Activated naive CD4-positive, alpha-beta T cell treated with anti-CD3 and anti-CD28 coated beads for 36 hours (primary cell): ENCODE measurements around the gene DCN. TPM values are rescaled to one million over a fixed set of nuclear protein-coding genes. Genes with fewer than 3 reads are reported as not detected.

Experiments used
- CTCF ChIA-PET: fragments of 350-600 bp; sonication (Branson Sonifier 250); formaldehyde crosslinking; loops from one replicate; lab custom pipeline; 2021; ENCODE audit warnings: antibody characterized with exemption; lab: Charles Lee
- DNase-seq: peaks from one replicate; pipeline ENCODE4 v3.0.0-alpha.2; 2020
- H3K27ac Mint-ChIP-seq: one replicate; pipeline ENCODE4 v1.8.0; 2021; ENCODE audit warnings: mild to moderate bottlenecking, mixed read lengths
- H3K27me3 Mint-ChIP-seq: one replicate; pipeline ENCODE4 v1.8.0; 2021; ENCODE audit warnings: low read depth, mixed read lengths
- H3K36me3 Mint-ChIP-seq: one replicate; pipeline ENCODE4 v1.8.0; 2021; ENCODE audit warnings: low read depth, mixed read lengths
- H3K4me1 Mint-ChIP-seq: one replicate; pipeline ENCODE4 v1.8.0; 2021; ENCODE audit warnings: low read depth, mixed read lengths
- H3K4me3 Mint-ChIP-seq: one replicate; pipeline ENCODE4 v1.8.0; 2021; ENCODE audit warnings: mild to moderate bottlenecking, moderate library complexity, mixed read lengths
- H3K9me3 Mint-ChIP-seq: one replicate; pipeline ENCODE4 v1.8.0; 2021; ENCODE audit warnings: mixed read lengths
- intact Hi-C: fragments of 100-400 bp; cut with micrococcal nuclease; formaldehyde crosslinking; loops from one replicate; pipeline ENCODE4 v1.15.1; 2023
- total RNA-seq, 2 experiments: library from RNA; stranded (reverse); gene quantifications; one replicate each; pipeline ENCODE4 v1.2.3, GENCODE V29; 2021

Gene DCN, protein sequence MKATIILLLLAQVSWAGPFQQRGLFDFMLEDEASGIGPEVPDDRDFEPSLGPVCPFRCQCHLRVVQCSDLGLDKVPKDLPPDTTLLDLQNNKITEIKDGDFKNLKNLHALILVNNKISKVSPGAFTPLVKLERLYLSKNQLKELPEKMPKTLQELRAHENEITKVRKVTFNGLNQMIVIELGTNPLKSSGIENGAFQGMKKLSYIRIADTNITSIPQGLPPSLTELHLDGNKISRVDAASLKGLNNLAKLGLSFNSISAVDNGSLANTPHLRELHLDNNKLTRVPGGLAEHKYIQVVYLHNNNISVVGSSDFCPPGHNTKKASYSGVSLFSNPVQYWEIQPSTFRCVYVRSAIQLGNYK
- total RNA-seq = not detected

DNA sequence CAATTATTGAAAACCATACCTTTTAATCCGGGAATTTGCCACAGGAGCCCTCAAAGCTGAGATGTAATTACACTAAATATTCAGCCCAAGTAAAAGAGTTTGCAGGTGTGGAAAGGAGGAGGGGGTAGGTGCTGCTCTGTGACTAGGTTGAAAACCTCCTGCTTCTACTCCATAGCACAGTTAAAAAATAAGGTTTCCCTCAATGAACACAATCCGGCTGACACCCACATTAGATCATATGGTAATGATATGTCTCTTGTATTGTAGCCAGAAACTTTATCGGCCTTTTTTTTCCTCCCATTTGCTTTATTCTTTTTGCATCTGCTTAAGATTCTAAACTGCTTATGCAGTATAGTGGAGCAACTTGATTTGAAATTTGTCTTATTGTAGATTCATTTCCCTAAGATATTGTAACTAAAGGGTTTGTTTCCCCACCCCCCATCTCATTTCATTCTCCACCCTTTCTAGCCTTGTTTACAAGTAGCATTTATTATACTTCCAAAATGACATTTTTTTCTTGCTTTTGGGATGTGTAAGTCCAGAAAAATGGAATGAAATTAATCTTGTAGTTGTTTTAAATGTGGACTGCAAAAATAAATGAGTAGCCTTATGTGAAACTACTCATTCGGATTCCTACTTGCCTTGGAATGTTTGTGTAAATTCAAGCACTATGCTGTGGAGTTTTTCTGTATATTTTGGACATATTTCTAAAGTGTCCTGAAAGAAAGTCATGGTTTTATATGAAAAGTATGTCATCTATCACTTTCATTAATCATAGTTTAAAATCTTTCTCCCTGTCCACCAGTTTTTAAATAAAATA, at the start of gene DCN:
Gene DCN, minus strand, starts transcription at position 182 of the 820 bp plus-strand sequence. CDS start 4,265 bp downstream, outside the sequence.
- intact Hi-C loops = no loop called here
- H3K27ac Mint-ChIP-seq = no peak within 1 kb of the TSS
- H3K4me3 Mint-ChIP-seq = no peak within 1 kb of the TSS
- H3K27me3 Mint-ChIP-seq = no peaks in the 10 kb centered on the region
- peaks cover 4% of the 10 kb centered on the region for H3K4me1 Mint-ChIP-seq
- CTCF ChIA-PET = no interaction called here
- H3K36me3 Mint-ChIP-seq = no peaks in the 10 kb centered on the region
- no peak for DNase-seq
- H3K9me3 Mint-ChIP-seq = no peaks in the 10 kb centered on the region

DNA sequence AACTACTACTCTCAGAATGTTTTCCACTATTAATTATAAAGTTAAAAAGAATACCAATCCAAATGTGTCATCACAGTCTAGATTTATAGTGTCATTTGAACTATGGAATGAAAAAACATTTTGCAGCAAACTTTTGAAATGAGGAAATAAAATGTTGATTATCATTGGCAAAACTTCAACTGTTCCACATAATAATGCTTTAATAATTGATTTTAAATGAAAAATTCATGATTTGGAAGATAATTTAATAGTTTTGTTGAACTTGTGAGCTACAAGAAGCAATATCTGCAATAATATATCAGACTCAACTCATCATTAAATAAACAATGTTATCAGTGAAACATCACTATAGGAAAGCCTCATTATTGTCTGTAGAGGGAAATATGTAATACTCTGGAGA, 48.2 kb upstream of the DCN start:
- Mint-ChIP-seq H3K4me1 (no peaks in the 10 kb centered on the region), H3K27me3 (peaks cover 9% of the 10 kb centered on the region), H3K27ac (no peak overlapping the region), H3K4me3 (no peak overlapping the region), H3K36me3 (no peaks in the 10 kb centered on the region), H3K9me3 (no peaks in the 10 kb centered on the region)
- intact Hi-C loops = no loop called here
- DNase-seq = no peak
- CTCF ChIA-PET = interaction anchor here (0.6 kb wide), 1 partner anchor 303 kb away, joined by 3 read pairs; no protein-coding TSS in a partner anchor

DNA sequence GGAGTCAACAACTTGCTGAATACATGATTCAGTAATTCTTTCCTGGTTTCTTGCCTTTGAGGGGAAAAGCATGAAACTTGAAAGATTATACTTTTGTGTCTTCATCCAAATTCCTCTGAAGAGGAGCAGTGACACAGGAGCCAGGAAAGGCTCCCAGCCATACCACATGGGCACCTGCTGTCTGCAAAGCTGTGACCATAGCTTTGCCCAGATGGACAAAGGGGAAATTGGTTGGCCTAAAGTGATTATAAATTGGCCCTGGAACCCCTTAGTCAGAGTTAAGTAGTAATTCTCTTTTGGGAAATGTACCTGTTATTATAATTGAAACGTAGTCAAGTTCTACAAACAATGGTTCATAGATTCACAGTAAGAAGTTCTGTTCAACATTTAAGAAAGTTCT, 44.3 kb upstream of the DCN start:
- intact Hi-C loops = no loop called here
- no peak overlapping the region for H3K4me3 Mint-ChIP-seq
- H3K36me3 Mint-ChIP-seq = no peaks in the 10 kb centered on the region
- CTCF ChIA-PET = no interaction called here
- H3K9me3 Mint-ChIP-seq = no peaks in the 10 kb centered on the region
- no peaks in the 10 kb centered on the region for H3K4me1 Mint-ChIP-seq
- no peak overlapping the region for H3K27ac Mint-ChIP-seq
- H3K27me3 Mint-ChIP-seq = peaks cover 18% of the 10 kb centered on the region
- no peak for DNase-seq

DNA sequence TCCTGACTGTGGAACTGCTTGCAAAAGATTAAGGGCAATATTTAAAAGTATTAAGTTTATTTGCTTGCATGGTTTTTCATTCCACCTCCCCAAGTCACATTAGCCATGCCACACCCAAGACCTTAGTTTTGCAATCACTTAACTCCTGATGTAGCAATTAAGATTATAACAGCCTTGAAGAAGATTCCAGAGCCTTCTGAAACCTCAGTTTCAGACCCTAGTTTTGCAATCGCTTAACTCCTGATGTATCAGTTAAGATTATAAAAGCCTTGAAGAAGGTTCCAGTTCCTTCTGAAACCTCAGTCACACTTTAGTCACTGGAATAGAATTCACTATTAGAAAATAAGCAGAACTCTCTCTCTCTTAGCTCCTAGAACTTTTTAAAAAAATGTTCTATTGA, 42.7 kb upstream of the DCN start:
- DNase-seq = no peak
- Mint-ChIP-seq H3K27me3 (peaks cover 19% of the 10 kb centered on the region), H3K4me3 (no peak overlapping the region), H3K27ac (no peak overlapping the region), H3K36me3 (no peaks in the 10 kb centered on the region), H3K9me3 (no peaks in the 10 kb centered on the region), H3K4me1 (no peaks in the 10 kb centered on the region)
- CTCF ChIA-PET = interaction anchor here (1.0 kb wide), 1 partner anchor 101 kb away, joined by 4 read pairs; no protein-coding TSS in a partner anchor
- intact Hi-C loops = no loop called here

DNA sequence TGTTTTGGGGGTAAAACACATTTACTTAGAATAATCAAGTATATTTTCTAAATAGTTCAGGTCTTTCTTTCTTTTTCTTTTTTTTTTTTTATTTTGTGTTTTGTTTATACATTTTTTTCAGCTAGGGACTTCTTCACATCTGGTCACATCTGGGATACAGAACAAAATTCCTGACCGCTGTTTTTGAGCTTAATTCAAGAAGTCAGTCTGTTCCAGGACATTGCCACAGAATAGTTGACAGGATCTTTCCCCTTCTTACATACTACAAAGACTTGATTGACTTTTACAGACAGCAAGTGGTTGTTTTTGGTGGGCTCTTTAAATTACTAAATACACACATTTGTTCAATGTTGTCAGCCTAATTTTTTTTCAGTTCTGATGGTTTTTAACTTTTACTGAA, 41.8 kb upstream of the DCN start:
- peaks cover 19% of the 10 kb centered on the region for H3K27me3 Mint-ChIP-seq
- no peaks in the 10 kb centered on the region for H3K4me1 Mint-ChIP-seq
- H3K9me3 Mint-ChIP-seq = no peaks in the 10 kb centered on the region
- DNase-seq = no peak
- H3K4me3 Mint-ChIP-seq = no peak overlapping the region
- intact Hi-C loops = no loop called here
- CTCF ChIA-PET = interaction anchor here (0.6 kb wide), 1 partner anchor 37 kb away, joined by 3 read pairs; no protein-coding TSS in a partner anchor
- no peak overlapping the region for H3K27ac Mint-ChIP-seq
- H3K36me3 Mint-ChIP-seq = no peaks in the 10 kb centered on the region

DNA sequence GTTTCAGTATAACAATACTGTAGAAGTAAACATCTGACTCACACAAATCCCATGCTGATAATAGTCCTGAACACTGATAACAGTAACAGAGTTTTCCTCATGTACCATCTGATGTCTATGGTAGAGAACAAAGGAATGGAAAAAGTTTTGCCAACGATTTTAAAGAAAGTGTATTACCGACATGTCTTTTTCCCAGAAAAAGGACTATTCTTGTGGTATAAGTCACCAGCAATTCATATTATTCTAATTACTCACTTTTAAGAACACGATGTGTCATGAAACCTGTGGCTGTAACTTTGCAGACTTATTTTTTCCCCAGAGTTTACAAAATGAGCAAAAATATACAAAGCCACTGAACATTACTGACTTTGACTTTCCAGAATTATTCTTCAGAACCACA, 40.1 kb upstream of the DCN start:
- DNase-seq = no peak
- H3K27ac Mint-ChIP-seq = no peak overlapping the region
- H3K36me3 Mint-ChIP-seq = no peaks in the 10 kb centered on the region
- H3K4me3 Mint-ChIP-seq = no peak overlapping the region
- intact Hi-C loops = no loop called here
- H3K4me1 Mint-ChIP-seq = no peaks in the 10 kb centered on the region
- CTCF ChIA-PET = no interaction called here
- peaks cover 15% of the 10 kb centered on the region for H3K27me3 Mint-ChIP-seq
- H3K9me3 Mint-ChIP-seq = no peaks in the 10 kb centered on the region

DNA sequence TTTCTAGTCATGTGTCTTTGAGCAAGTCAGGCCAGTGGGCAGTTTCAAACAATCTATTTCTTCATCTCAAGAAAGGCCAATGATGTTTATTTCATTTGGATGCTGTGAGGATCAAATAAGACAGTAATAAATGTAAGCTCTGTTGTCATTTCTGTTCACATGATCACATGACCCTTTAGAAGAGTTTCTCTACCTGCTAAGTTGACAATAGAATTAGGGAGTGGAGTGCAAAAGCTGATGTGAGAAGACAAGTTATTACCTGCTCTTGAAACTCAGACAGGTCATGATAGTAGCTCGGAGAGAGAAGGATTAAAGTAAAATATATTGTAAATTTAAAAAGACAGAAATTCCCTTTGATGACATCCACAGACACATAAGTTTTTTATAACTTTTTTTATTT, 37.3 kb upstream of the DCN start:
- no peaks in the 10 kb centered on the region for H3K9me3 Mint-ChIP-seq
- no peaks in the 10 kb centered on the region for H3K4me1 Mint-ChIP-seq
- CTCF ChIA-PET = no interaction called here
- no peaks in the 10 kb centered on the region for H3K36me3 Mint-ChIP-seq
- H3K4me3 Mint-ChIP-seq = no peak overlapping the region
- peaks cover 15% of the 10 kb centered on the region for H3K27me3 Mint-ChIP-seq
- H3K27ac Mint-ChIP-seq = no peak overlapping the region
- intact Hi-C loops = no loop called here
- no peak for DNase-seq

DNA sequence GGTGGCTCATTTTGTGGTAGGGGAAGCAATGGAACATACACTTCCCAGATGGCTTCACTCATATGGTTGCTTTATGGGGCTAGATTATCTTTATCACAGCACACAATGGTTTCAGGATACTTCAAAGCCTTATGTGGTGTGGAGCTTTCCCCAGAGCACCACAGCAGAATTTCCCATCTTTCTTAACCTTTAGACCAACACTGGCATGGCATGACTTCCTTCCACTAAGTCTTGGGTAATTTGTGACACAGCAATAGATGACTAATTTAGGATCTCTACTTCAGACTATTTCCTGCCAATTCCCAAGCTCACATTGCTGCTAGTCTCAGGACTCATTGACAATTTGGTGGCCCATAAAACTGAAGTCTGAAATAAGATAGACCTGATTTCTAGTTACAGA, 36.9 kb upstream of the DCN start:
- Mint-ChIP-seq H3K4me3 (no peak overlapping the region), H3K27me3 (peaks cover 13% of the 10 kb centered on the region), H3K27ac (no peak overlapping the region), H3K9me3 (no peaks in the 10 kb centered on the region), H3K4me1 (no peaks in the 10 kb centered on the region), H3K36me3 (no peaks in the 10 kb centered on the region)
- intact Hi-C loops = no loop called here
- no peak for DNase-seq
- CTCF ChIA-PET = no interaction called here

DNA sequence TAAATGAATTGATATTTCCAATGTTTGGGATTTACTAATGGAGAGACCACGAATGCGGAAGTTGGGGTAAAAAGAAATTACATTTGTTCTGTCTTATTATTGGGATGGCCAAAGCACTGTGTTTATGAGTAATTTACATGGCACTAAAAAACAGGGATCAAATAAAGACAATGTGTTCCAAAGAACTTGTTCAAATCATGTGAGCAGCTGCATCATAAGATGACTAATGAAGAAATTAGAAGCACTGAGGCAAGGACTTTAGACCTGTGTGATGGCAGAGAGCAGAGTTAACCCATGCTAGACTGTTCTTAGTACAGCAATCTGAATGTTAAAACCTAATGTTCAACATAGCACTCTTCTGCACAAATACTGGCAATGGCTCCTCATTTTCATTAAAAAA, 34.3 kb upstream of the DCN start:
- DNase-seq = no peak
- H3K27me3 Mint-ChIP-seq = peaks cover 6% of the 10 kb centered on the region
- H3K4me1 Mint-ChIP-seq = no peaks in the 10 kb centered on the region
- intact Hi-C loops = no loop called here
- H3K36me3 Mint-ChIP-seq = no peaks in the 10 kb centered on the region
- H3K27ac Mint-ChIP-seq = no peak overlapping the region
- H3K9me3 Mint-ChIP-seq = peaks cover 3% of the 10 kb centered on the region
- H3K4me3 Mint-ChIP-seq = no peak overlapping the region
- CTCF ChIA-PET = no interaction called here

DNA sequence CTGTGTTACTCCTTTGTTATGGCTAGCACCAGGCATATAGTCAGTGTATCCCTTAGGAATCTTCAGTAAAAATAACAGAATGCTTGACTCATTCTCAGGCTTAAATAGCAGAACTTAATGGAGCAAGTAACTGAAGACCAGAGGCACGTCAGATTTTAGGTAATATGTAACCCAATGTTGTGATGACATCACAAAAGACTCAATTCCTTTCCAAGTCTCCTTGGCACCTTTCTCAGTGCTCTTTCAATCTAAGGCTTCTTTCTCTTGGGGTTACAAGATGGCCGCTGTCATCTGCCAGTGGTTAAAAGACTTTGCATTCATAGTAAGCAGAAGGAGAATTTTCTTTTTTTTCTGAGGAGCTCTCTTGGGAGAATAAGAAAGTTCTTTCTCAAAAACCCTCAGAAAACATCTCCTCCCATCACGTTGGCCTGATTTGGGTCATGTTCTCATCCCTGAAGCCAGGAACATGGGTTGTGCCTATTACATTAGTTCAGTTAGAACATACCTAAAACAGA, 33.4 kb upstream of the DCN start:
- CTCF ChIA-PET = no interaction called here
- intact Hi-C loops = no loop called here
- no peak overlapping the region for H3K4me3 Mint-ChIP-seq
- peaks cover 4% of the 10 kb centered on the region for H3K27me3 Mint-ChIP-seq
- no peaks in the 10 kb centered on the region for H3K4me1 Mint-ChIP-seq
- DNase-seq = no peak
- H3K36me3 Mint-ChIP-seq = no peaks in the 10 kb centered on the region
- no peak overlapping the region for H3K27ac Mint-ChIP-seq
- H3K9me3 Mint-ChIP-seq = peaks cover 3% of the 10 kb centered on the region

DNA sequence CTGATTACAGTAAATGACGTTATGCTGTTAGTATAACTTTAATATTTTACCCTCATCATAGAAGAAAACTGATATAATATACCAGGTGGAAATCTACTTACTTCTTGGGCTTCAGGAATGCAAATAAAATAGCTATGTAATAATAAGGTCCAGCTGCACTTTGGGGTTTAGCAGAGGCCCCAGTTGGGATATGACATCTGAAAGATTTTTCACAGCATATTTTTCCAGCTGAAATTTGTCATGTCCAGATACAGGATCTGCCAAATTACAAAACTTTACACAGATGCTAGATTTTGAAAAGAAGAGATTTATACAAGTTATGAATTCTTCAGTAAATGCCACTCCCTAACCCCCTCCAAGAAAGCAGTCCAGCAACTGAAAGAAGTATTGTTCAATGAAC, 29.2 kb upstream of the DCN start:
- no peak overlapping the region for H3K27ac Mint-ChIP-seq
- peaks cover 3% of the 10 kb centered on the region for H3K9me3 Mint-ChIP-seq
- no peaks in the 10 kb centered on the region for H3K36me3 Mint-ChIP-seq
- H3K27me3 Mint-ChIP-seq = no peaks in the 10 kb centered on the region
- intact Hi-C loops = no loop called here
- no peaks in the 10 kb centered on the region for H3K4me1 Mint-ChIP-seq
- H3K4me3 Mint-ChIP-seq = no peak overlapping the region
- no peak for DNase-seq
- CTCF ChIA-PET = no interaction called here

DNA sequence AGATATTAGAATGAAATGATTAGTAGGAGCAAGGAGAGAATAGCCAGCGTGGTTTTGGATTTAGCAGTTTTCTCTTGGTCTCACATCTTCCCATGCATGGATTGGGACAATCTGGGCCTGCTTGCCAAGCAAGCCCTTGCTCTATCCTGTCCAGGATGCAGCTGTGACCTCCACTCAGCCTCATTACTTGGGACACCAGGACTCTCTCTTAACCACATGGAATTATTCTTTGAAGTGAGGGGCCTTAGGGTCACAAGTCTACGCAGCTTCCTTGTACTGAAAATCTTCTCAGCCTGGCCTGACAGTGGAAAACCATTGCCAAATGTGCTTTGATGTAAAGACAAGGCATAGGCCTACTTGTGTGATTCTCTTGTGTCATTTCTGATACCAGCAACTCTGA, 28.0 kb upstream of the DCN start:
- no peak for DNase-seq
- no peak overlapping the region for H3K27ac Mint-ChIP-seq
- no peaks in the 10 kb centered on the region for H3K27me3 Mint-ChIP-seq
- CTCF ChIA-PET = no interaction called here
- H3K36me3 Mint-ChIP-seq = no peaks in the 10 kb centered on the region
- H3K9me3 Mint-ChIP-seq = peaks cover 3% of the 10 kb centered on the region
- H3K4me3 Mint-ChIP-seq = no peak overlapping the region
- intact Hi-C loops = no loop called here
- no peaks in the 10 kb centered on the region for H3K4me1 Mint-ChIP-seq
